Mesothelial cell of epicardium (in vitro differentiated cells): ENCODE results near the gene KPNB1. TPM values are rescaled to one million over a fixed set of nuclear protein-coding genes. Genes with fewer than 3 reads are reported as not detected.

Experiments
- DNase-seq, 2 experiments: peaks; one replicate each; pipeline ENCODE4 v3.0.0; 2021; ENCODE audit warnings: low spot score in 2 of 2; ENCODE audit not compliant: unreplicated experiment in 2 of 2
- H3K27ac Mint-ChIP-seq: 2 replicates; pipeline ENCODE4 v1.8.0; 2021; ENCODE audit warnings: mixed read lengths
- H3K27me3 Mint-ChIP-seq: 2 replicates; pipeline ENCODE4 v1.8.0; 2021; ENCODE audit warnings: low read depth, mixed read lengths
- H3K36me3 Mint-ChIP-seq: 2 replicates; pipeline ENCODE4 v1.8.0; 2021; ENCODE audit warnings: mixed read lengths
- H3K4me1 Mint-ChIP-seq: 2 replicates; pipeline ENCODE4 v1.8.0; 2021; ENCODE audit warnings: mixed read lengths
- H3K4me3 Mint-ChIP-seq: 2 replicates; pipeline ENCODE4 v1.8.0; 2021; ENCODE audit warnings: mild to moderate bottlenecking, moderate library complexity, mixed read lengths
- H3K9me3 Mint-ChIP-seq: 2 replicates; pipeline ENCODE4 v1.8.0; 2021; ENCODE audit warnings: mixed read lengths
- CTCF ChIP-seq: fragments of 200-600 bp; sonication (generic); IDR thresholded peaks from one replicate; pipeline ENCODE4 v1.5.0; 2021; ENCODE audit warnings: antibody characterized with exemption; ENCODE audit not compliant: unreplicated experiment
- total RNA-seq: library from RNA; stranded (reverse); gene quantifications from 3 replicates; pipeline ENCODE4 v1.2.1, GENCODE V29; 2021

The KPNB1 gene
- total RNA-seq, 1 donor from 2014 or later = 302 TPM

GRCh38 chr17:47721725-47722124, 72.0 kb downstream of the KPNB1 start:
- Mint-ChIP-seq H3K36me3 (no peaks in the 10 kb centered on the region), H3K4me3 (no peak overlapping the region), H3K27me3 (peaks cover 94% of the 10 kb centered on the region), H3K4me1 (peaks cover 4% of the 10 kb centered on the region), H3K27ac (no peak overlapping the region), H3K9me3 (no peaks in the 10 kb centered on the region)
- no peak for DNase-seq
- TF ChIP-seq CTCF = no peak

- H3K27ac Mint-ChIP-seq = no peak overlapping the region
- no peak for TF ChIP-seq CTCF
- no peaks in the 10 kb centered on the region for H3K36me3 Mint-ChIP-seq
- peaks cover 89% of the 10 kb centered on the region for H3K27me3 Mint-ChIP-seq
- no peaks in the 10 kb centered on the region for H3K4me1 Mint-ChIP-seq
- H3K9me3 Mint-ChIP-seq = no peaks in the 10 kb centered on the region
- no peak for DNase-seq
- no peak overlapping the region for H3K4me3 Mint-ChIP-seq
Measured at GRCh38 chr17:47724705-47725104, 75.0 kb downstream of the KPNB1 start.

GRCh38 chr17:47725446-47726111, 75.9 kb downstream of the KPNB1 start:
- H3K4me1 Mint-ChIP-seq = no peaks in the 10 kb centered on the region
- no peak for DNase-seq
- H3K9me3 Mint-ChIP-seq = no peaks in the 10 kb centered on the region
- peaks cover 89% of the 10 kb centered on the region for H3K27me3 Mint-ChIP-seq
- H3K36me3 Mint-ChIP-seq = no peaks in the 10 kb centered on the region
- H3K4me3 Mint-ChIP-seq = no peak overlapping the region
- no peak for TF ChIP-seq CTCF
- H3K27ac Mint-ChIP-seq = no peak overlapping the region

DNA sequence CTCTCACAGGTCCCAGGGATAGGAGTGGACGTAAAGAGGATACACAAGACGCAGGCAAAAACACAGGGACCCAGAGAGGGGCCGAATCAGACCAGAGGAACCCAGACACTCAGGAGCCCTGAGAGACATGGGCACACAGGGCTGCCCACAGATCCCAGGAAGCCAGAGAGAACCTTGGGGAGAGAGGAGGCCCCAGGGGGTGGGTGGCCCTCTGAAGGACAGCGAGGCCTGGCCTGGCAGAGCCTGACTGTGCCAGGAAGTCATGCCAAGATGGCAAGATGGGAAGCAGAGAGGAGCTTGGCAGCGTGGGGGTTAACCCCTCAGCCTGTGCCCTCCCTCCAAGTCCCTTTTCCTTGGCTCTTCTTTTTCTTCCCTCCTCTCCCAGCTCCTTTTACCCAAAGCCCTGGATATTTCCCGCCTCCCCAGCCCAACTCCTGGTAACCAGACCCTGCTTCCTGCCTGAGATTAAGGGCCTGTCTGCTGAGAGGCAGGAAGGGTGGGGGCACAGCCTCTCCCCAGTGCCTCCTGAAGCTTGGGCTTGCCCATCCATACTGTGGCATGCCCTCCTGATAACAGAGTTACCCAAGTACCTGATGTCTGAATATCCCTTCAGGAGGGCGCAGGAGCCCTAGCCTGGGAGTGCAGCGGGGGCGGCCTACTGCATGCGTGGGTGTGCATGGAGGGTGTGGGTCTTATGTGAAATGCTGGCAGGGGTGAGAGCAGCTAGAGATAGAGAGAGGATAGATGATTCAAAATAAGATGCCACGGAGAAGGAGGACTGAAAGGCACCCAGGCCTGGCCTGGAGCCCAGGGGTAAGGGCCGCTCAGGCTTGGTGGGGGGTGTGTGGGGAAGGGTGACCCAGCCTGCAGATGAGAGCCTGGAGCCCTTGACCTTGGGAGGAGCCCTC, 77.3 kb downstream of the KPNB1 start:
- H3K36me3 Mint-ChIP-seq = no peaks in the 10 kb centered on the region
- H3K4me3 Mint-ChIP-seq = no peak overlapping the region
- H3K27me3 Mint-ChIP-seq = peaks cover 89% of the 10 kb centered on the region
- DNase-seq = no peak
- no peak overlapping the region for H3K27ac Mint-ChIP-seq
- no peaks in the 10 kb centered on the region for H3K4me1 Mint-ChIP-seq
- no peaks in the 10 kb centered on the region for H3K9me3 Mint-ChIP-seq
- TF ChIP-seq CTCF = no peak

DNA sequence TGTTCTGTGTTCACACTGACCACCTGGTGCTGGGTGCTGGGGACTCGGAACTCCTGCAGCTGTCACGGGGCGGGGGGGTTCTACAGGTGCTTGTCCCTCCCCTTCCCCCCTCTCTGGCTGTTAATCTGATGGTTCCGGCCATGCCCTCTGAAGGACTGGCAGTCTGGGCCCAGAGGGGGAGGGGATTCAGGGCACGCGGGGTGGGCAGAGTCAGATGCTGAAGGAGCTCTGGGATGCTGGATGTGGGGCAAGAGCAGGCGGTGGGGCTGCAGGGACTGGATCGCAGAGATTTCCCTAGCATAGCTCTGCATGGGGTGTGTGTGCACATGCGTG, 78.0 kb downstream of the KPNB1 start:
- no peaks in the 10 kb centered on the region for H3K4me1 Mint-ChIP-seq
- H3K36me3 Mint-ChIP-seq = no peaks in the 10 kb centered on the region
- peaks cover 89% of the 10 kb centered on the region for H3K27me3 Mint-ChIP-seq
- no peaks in the 10 kb centered on the region for H3K9me3 Mint-ChIP-seq
- no peak for TF ChIP-seq CTCF
- H3K4me3 Mint-ChIP-seq = no peak overlapping the region
- no peak for DNase-seq
- no peak overlapping the region for H3K27ac Mint-ChIP-seq
